ENCODE results near the gene SLC16A12. TPM values are rescaled to one million over a fixed set of nuclear protein-coding genes. Genes with fewer than 3 reads are reported as not detected.

The SLC16A12 gene
- total RNA-seq, 6 donors from 2014 or later = 1.3 to 4.4 (median 3.5) TPM

DNA sequence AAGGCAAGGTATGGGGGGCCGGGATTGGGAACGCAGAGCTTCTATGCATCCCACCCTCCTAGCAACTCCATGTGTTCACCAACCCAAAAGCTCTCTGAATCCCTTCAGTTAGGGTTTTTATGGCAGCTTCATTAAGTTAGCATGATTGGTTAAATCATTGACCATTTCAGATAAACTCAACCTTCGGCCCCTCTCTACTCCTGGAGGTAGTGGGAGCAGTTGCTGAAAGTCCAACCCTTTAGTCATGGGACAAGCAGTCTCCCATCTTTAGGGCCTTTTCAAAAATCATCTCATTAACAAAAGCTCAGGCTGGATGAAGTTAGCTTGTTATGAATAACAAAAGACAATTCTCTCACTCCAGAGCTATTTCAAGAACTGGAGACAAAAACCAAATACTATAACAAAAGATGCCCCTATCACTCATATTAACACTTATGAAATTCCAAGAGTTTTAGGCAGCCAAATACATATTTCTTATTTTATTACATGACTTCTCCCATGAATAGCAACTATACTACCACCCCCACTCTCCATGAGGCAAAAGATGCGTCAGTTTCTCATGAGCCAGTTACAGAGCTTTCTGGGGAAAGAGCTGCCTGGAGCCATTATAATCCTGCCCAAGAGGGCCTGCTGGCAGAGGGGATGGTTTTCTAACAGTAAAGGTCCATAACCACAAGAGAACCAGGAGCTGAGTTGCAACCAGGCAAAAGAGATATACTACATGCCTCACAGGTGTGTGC is 44.6 kb downstream of the SLC16A12 start:
- no peaks in the 10 kb centered on the region for H3K4me1 ChIP-seq
- WGBS, 2 donors = 92 to 96% methylated on average over 4 of the region's 4 CpGs
- TF ChIP-seq, protein P1, sequence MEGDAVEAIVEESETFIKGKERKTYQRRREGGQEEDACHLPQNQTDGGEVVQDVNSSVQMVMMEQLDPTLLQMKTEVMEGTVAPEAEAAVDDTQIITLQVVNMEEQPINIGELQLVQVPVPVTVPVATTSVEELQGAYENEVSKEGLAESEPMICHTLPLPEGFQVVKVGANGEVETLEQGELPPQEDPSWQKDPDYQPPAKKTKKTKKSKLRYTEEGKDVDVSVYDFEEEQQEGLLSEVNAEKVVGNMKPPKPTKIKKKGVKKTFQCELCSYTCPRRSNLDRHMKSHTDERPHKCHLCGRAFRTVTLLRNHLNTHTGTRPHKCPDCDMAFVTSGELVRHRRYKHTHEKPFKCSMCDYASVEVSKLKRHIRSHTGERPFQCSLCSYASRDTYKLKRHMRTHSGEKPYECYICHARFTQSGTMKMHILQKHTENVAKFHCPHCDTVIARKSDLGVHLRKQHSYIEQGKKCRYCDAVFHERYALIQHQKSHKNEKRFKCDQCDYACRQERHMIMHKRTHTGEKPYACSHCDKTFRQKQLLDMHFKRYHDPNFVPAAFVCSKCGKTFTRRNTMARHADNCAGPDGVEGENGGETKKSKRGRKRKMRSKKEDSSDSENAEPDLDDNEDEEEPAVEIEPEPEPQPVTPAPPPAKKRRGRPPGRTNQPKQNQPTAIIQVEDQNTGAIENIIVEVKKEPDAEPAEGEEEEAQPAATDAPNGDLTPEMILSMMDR (IDR thresholded peaks at IDR 0.05) = no peak
- no peak overlapping the region for H3K4me3 ChIP-seq
- H3K27me3 ChIP-seq = no peaks in the 10 kb centered on the region
- H3K36me3 ChIP-seq = no peaks in the 10 kb centered on the region
- ATAC-seq (ENCODE audit: low FRiP score in 2 of 2) (no peak), DNase-seq (no peak)
- H3K9me3 ChIP-seq = no peaks in the 10 kb centered on the region
- no peak overlapping the region for H3K27ac ChIP-seq

DNA sequence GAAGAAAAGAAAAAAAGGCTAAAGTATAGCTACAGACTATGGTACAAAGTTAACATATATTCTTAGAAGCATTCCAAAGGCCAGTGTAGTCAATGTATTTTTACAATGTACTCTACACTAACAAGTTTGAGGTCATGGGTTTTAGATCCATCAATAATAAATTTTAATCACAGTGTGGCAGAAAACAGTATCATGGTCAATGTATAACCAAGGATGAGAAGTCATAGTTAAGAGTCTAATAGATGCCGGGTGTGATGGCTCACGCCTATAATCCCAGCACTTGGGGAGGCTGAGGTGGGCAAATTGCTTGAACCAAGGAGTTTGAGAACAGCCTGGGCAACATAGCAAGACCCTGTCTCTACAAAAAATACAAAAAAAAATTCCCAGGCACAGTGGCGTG is 53.1 kb downstream of the SLC16A12 start:
- no peak for ATAC-seq (ENCODE audit: low FRiP score in 2 of 2)
- peaks cover 8 to 22% (median 15%) of the 10 kb centered on the region in 4 donors for H3K4me1 ChIP-seq
- DNase-seq = no peak
- peak overlapping the region; percentile 36 to 74 (median 57) for H3K27ac ChIP-seq
- no peaks in the 10 kb centered on the region for H3K27me3 ChIP-seq
- no peak overlapping the region for H3K4me3 ChIP-seq
- no peaks in the 10 kb centered on the region for H3K36me3 ChIP-seq
- 93 to 95% methylated on average over 3 of the region's 3 CpGs for WGBS, 2 donors
- TF ChIP-seq POLR2AphosphoS5 (IDR thresholded peaks at IDR 0.05) (no peak), POLR2A (IDR thresholded peaks at IDR 0.05) (no peak), EP300 (IDR thresholded peaks at IDR 0.05) (no peak)
- TF ChIP-seq, protein P1 (IDR thresholded peaks at IDR 0.05) = no peak
- no peaks in the 10 kb centered on the region for H3K9me3 ChIP-seq

DNA sequence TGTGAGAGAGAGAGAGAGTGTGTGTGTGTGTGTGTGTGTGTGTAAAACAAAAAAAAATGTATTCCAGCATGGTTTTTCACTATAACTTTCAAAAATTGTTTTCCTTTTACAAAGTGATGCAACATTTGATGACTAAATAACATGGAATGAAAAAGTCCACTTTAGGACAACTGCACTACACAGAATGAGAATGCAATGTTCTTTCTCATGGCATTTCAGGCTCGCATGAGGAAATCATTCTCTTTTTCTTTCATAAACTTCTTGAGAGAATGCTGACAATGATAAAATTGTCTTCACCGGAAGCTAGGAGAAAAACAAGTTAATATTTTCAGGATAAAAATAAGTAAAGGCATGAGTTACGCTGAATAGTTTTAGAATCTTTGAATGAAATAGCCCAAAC is 53.7 kb downstream of the SLC16A12 start:
- Histone ChIP-seq H3K36me3 (no peaks in the 10 kb centered on the region), H3K27me3 (no peaks in the 10 kb centered on the region), H3K9me3 (no peaks in the 10 kb centered on the region), H3K27ac (peak overlapping the region; percentile 36 to 74 (median 57)), H3K4me3 (no peak overlapping the region), H3K4me1 (peaks cover 9 to 28% (median 18%) of the 10 kb centered on the region in 4 donors)
- no peak for DNase-seq
- TF ChIP-seq POLR2A (IDR thresholded peaks at IDR 0.05) (no peak), POLR2AphosphoS5 (IDR thresholded peaks at IDR 0.05) (peak in 1 of 2 donors; percentile 80), EP300 (IDR thresholded peaks at IDR 0.05) (peak; percentile 19 to 99 (median 72))
- TF ChIP-seq, protein P1 (IDR thresholded peaks at IDR 0.05) = no peak
- ATAC-seq (ENCODE audit: low FRiP score in 2 of 2) = peak in 1 of 2 donors; percentile 74
- 49 to 59% methylated on average over 3 of the region's 3 CpGs for WGBS, 2 donors

DNA sequence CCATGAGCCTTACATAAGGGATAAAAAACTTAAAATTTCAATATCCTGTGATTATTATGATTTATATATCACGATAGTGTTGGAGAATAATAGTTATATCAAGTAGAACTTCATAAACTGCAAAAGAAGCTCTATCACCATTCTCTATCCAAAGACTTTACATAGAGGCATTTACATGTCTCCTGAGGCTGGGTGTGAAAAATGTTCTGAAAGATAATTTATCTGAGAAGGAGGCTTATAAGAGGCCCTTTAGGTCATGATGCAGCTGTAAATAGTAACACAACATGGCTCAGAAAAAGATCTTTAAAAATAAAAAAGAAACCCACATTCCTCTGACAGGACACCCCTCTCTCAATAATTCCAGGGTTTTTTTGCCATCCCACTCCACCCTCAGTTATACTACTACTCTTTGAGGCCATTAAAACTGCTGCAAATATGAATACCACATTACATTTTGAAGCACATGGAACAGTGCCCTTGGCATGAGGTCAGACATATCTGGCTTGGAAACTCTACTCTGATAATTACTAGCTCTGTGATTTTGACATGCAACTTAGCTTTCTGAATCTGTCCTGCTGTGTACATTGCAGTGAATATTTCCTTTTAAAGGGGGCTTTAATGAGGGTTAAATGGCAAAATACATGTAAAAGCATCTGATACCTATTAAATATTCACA is 55.5 kb downstream of the SLC16A12 start:
- peak in 1 of 2 donors; percentile 37 for ATAC-seq (ENCODE audit: low FRiP score in 2 of 2)
- TF ChIP-seq EP300 (IDR thresholded peaks at IDR 0.05) = no peak
- TF ChIP-seq POLR2A (IDR thresholded peaks at IDR 0.05) = no peak
- no peak for TF ChIP-seq POLR2AphosphoS5 (IDR thresholded peaks at IDR 0.05)
- TF ChIP-seq, protein P1 (IDR thresholded peaks at IDR 0.05) = no peak
- peaks cover 19 to 45% (median 28%) of the 10 kb centered on the region in 4 donors for H3K4me1 ChIP-seq
- H3K9me3 ChIP-seq = no peaks in the 10 kb centered on the region
- H3K36me3 ChIP-seq = no peaks in the 10 kb centered on the region
- no peak for DNase-seq
- peak overlapping the region; percentile 9 to 74 (median 46) for H3K27ac ChIP-seq
- 87 to 93% methylated on average over 1 of the region's 1 CpG for WGBS, 2 donors
- no peaks in the 10 kb centered on the region for H3K27me3 ChIP-seq
- H3K4me3 ChIP-seq = no peak overlapping the region
